NCI-H1930 (cell line): Measurements from ENCODE around the gene TOMM7.

Experiments used
- DNase-seq, 2 experiments: peaks; one replicate each; lab custom pipeline; 2025; lab: John Stamatoyannopoulos, UW

TOMM7 gene

GRCh38 chr7:22822486-22823141 is at the start of gene TOMM7:
Gene TOMM7 (minus strand): TSS chr7:22822849. CDS start chr7:22822779, 70 bp downstream.
- peak; percentile 90 to 95 for DNase-seq

GRCh38 chr7:22872096-22872807 is 49.6 kb upstream of the TOMM7 start:
- no peak for DNase-seq

GRCh38 chr7:22871661-22872060 is 49.0 kb upstream of the TOMM7 start:
- DNase-seq: no peak

GRCh38 chr7:22868509-22868908 is 45.9 kb upstream of the TOMM7 start:
- DNase-seq: no peak

- no peak for DNase-seq
Observed at GRCh38 chr7:22867589-22867988, 44.9 kb upstream of the TOMM7 start.

GRCh38 chr7:22867003-22867402 is 44.4 kb upstream of the TOMM7 start:
- DNase-seq: no peak

GRCh38 chr7:22865602-22865960 is 42.9 kb upstream of the TOMM7 start:
- no peak for DNase-seq

- no peak for DNase-seq
Observed at GRCh38 chr7:22864855-22865601, 42.4 kb upstream of the TOMM7 start.

GRCh38 chr7:22864301-22864700 is 41.7 kb upstream of the TOMM7 start:
- DNase-seq: no peak

- no peak for DNase-seq
Observed at GRCh38 chr7:22863156-22863899, 40.7 kb upstream of the TOMM7 start.

GRCh38 chr7:22861576-22861975 is 38.9 kb upstream of the TOMM7 start:
- DNase-seq: no peak

- no peak for DNase-seq
Observed at GRCh38 chr7:22860784-22861482, 38.3 kb upstream of the TOMM7 start.

- no peak for DNase-seq
Observed at GRCh38 chr7:22860337-22860736, 37.7 kb upstream of the TOMM7 start.

- no peak for DNase-seq
Observed at GRCh38 chr7:22859641-22860290, 37.1 kb upstream of the TOMM7 start.

- DNase-seq: no peak
Observed at GRCh38 chr7:22858640-22859561, 36.3 kb upstream of the TOMM7 start.

- DNase-seq: no peak
Observed at GRCh38 chr7:22858274-22858639, 35.6 kb upstream of the TOMM7 start.

GRCh38 chr7:22856416-22856815 is 33.8 kb upstream of the TOMM7 start:
- DNase-seq: no peak

- no peak for DNase-seq
Observed at GRCh38 chr7:22855049-22855392, 32.4 kb upstream of the TOMM7 start.

- DNase-seq: peak; percentile 55 to 64
Observed at GRCh38 chr7:22854158-22855048, 31.8 kb upstream of the TOMM7 start.
